ES-I3 (cell line): ENCODE results near the gene AK4.
"Not testable (repeated sequence)": the region's sequence is repeated elsewhere in the genome, so short reads cannot be mapped to it uniquely, and the experiment has no call there.

Experiments
- H3K36me3 ChIP-seq: 2 replicates; pipeline ENCODE4 v1.6.1; 2013; ENCODE audit warnings: mild to moderate bottlenecking, low read length, control low read depth, moderate library complexity; ENCODE audit not compliant: insufficient read depth
- H3K4me1 ChIP-seq: 2 replicates; pipeline ENCODE4 v1.6.1; 2013; ENCODE audit warnings: mild to moderate bottlenecking, control low read depth, low read length; ENCODE audit not compliant: insufficient read depth
- H3K9ac ChIP-seq: 2 replicates; pipeline ENCODE4 v1.6.1; 2013; ENCODE audit warnings: low read depth, mild to moderate bottlenecking, low read length, moderate library complexity
- H3K9me3 ChIP-seq: 2 replicates; pipeline ENCODE4 v1.6.1; 2013; ENCODE audit warnings: mild to moderate bottlenecking, low read length, moderate library complexity; ENCODE audit not compliant: control insufficient read depth, insufficient read depth

The AK4 gene

DNA sequence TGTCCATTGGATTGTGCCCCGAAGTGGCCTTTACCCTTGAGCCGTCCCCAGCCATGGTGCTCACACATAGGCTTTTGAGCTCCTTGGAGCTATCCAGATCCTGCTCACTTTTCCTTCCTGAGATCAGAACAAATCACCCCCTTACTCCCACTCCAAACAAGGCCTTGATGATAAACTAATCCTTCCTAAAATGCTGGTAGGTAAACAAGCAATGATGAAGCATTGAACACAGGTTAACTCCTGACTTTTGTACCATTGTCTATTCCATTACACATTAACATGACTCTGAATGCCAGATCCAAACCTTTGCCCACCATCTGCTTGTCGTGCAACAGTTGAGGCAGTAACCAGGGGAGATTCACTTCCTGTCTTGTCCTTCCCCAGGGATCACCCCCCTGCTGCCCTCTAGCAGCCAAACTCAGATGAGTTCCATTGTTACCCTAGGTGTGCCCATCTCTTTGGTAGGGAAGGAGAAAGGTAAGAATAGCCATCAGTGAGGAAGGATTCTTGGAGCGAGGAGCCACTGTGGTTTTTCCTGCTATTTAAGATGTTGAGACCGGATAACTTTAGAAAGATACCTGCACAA is 81.8 kb downstream of the AK4 start:
- Histone ChIP-seq H3K36me3 (peaks cover 12% of the 10 kb centered on the region), H3K9ac (no peak overlapping the region), H3K9me3 (no peaks in the 10 kb centered on the region), H3K4me1 (no peaks in the 10 kb centered on the region)

DNA sequence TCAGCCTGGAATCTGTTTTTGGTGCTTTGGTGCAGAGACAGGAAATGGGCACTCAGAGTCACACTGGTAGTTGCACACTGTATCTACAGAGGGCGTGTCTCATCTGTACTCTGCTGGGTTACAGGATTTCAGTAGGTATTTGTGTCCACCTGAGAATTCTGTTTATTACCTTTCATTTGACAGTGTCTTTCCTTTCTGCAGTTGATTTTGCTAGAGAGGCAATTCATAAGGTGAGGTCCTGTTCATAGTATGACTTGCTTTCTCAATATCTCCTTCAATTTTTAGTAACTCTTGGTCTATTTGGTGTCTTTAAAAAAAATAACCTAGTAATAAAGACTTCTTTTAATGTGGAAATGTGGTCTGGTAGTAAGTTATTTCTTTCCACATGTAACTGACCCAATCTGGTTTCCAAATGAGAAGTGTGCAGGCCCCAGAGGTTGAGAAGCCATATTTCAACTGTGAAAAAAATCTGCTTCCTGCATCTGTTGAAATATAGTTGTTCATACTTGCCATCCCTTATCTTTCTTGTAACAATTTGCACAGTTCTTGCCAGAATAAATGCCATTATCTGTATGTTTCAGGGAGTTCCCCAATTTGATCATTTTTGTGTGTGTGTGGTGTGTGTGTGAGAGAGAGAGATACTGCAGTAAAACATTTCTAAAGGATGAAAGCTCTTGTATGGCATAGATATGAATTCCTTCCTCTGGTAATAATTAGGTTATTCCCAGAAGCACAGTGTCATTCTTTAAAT is 82.9 kb downstream of the AK4 start:
- peaks cover 6% of the 10 kb centered on the region; the same call in 1 of the 2 replicates for H3K36me3 ChIP-seq
- no peak overlapping the region for H3K9ac ChIP-seq
- no peaks in the 10 kb centered on the region for H3K4me1 ChIP-seq
- H3K9me3 ChIP-seq, result no peaks in the 10 kb centered on the region

DNA sequence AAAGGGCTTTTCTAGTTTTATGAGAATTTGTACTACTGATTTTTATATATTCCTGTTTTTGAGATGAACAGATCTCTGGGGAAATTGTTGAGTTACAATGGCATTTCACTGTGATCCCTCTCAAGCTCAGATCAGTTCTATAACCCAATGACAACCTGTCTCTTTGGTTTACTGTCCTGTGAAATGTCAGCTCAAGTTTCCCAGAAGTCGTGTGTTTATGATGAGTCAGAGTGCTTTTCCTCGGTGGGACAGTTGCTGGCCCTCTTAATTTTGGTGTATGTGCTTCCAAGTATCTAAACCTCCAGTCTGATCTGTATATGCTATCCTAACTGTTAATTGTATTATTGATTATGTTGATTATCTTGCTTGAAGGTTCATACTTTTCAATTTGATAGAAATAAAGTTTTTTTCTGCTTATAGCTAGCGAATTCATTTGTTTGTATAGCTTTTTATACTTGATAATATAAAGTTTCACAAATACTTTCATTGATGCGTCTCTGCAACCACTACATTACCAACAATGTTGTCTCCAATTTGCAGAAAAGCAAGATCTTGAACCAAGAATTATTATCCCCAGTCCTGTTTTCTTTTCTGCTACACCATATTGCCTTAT is 83.8 kb downstream of the AK4 start:
- H3K9ac ChIP-seq, result no peak overlapping the region
- no peaks in the 10 kb centered on the region for H3K4me1 ChIP-seq
- H3K9me3 ChIP-seq, result peaks cover 5% of the 10 kb centered on the region; the same call in 1 of the 2 replicates
- peaks cover 6% of the 10 kb centered on the region; the same call in 1 of the 2 replicates for H3K36me3 ChIP-seq

DNA sequence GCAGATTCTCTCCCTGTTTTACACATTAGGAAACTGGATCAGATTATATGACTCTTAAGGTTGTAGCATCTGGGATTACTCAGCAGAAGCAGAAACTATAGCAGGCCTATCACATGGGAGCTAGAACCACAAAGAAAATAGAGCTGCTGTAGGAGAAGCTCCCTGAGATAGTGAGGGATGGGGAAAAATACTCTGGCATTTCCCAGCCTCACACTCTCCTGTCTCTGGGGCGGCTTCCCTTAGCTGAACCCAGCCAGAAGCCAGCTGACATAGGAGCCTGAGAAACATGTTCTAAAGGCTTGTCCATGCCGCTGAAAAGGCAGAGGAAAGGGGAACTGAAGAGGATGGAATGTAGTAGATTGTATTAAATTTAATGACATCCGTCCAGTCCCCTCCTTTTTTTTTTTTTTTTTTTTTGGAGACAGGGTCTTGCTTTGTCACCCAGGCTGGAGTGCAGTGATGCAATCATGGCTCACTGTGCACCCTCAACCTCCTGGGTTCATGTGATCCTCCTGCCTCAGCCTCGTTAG is 84.5 kb downstream of the AK4 start:
- Histone ChIP-seq H3K36me3 (peaks cover 6% of the 10 kb centered on the region; the same call in 1 of the 2 replicates), H3K9me3 (peaks cover 5% of the 10 kb centered on the region; the same call in 1 of the 2 replicates), H3K9ac (no peak overlapping the region), H3K4me1 (no peaks in the 10 kb centered on the region)

DNA sequence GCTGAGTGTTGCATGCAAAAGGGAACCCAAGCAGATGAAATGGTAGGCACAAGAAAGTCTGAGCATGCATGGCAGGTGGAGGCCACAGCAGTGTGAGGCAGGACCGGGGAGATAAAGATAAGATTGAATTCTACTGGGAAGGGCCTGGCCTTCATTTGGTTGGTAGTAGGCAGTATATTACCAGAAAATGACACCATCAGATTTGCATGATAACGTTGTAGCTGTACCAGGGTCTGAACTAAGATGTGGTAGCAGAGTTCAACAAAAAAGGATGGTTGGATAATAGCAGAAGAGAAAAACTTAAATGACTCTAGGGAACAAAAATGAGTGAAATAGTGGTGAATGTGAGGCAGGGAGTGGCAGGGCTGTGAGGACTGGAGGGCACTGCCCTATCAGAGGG is 85.8 kb downstream of the AK4 start:
- H3K4me1 ChIP-seq, result no peaks in the 10 kb centered on the region
- H3K9me3 ChIP-seq, result peaks cover 5% of the 10 kb centered on the region; the same call in 1 of the 2 replicates
- H3K9ac ChIP-seq, result no peak overlapping the region
- peaks cover 3% of the 10 kb centered on the region; the same call in 1 of the 2 replicates for H3K36me3 ChIP-seq

DNA sequence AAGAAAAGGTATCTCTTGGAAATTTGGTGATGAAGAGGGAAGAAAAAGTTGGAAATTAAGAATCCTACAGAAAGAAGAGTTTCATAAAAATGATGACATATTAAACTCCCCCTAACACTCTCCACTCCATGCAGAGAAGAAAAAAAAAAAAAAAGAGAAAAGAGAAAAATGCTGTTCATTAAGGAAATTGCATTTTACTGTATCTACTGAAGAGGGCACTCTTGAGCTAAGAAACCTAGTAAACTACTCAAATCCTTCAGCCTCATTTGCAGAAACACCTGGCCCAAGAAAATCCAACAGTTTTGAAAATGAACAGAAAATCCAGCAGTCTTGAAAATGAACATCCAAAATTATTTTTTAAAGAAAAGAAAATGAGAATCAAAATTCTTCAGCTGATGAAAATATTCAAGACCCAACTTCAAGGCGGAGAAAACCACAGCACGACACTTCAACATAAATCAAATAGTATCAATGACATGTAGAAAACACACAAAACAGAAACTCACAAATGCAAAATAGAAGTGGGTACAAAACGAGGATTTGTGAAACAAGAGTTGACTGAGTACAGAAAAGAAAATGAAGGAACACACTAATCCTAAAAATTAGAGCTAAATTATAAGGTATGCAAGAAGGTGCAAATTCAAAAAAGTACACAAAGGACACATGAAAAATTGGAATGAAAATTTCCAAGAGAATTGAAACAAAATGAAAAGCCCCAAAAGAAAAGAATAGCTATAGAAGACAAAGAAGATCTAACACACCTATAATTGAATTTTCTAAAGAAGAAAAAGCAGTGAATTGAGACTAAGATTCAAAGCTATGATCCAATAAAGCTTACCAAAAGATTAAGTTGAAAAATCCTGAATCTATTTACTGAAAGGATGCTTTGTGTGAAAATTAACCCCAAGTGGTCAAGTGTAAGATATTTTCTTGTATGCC is 88.1 kb downstream of the AK4 start:
- no peak overlapping the region for H3K9ac ChIP-seq
- H3K4me1 ChIP-seq, result no peaks in the 10 kb centered on the region
- no peaks in the 10 kb centered on the region for H3K36me3 ChIP-seq
- peaks cover 5% of the 10 kb centered on the region; the same call in 1 of the 2 replicates for H3K9me3 ChIP-seq

DNA sequence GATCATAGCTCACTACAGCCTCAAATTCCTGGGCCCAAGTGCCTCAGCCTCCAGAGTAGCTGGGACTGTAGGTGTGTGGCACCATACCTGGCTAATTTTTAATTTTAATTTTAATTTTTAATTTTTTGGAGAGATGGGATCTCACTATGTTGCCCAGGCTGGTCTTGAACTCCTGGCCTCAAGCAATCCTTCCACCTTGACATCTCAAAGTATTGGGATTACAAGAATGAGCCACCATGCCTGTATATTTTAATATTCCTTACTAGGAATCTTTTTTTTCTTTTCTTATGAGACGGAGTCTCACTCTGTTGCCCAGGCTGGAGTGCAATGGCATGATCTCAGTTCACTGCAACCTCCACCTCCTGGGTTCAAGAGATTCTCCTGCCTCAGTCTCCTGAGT is 89.1 kb downstream of the AK4 start:
- H3K9me3 ChIP-seq, H3K36me3 ChIP-seq, H3K9ac ChIP-seq, H3K4me1 ChIP-seq: not testable (repeated sequence)

DNA sequence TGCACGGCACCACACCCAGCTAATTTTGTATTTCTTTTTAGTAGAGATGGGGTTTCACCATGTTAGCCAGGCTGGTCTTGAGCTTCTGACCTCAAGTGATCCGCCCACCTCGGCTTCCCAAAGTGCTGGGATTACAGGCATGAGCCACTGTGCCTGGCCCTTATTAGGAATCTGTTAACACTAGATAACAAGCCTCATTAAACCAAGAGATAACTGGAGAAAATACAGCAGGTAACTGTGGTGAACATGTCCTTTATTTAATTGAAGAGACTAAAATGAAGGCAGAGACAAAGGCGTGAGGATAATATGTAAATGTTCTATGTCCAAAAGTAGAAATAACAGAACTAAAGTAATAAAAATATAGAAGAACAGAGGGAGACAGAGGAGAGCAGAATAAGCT is 89.5 kb downstream of the AK4 start:
- no peak overlapping the region for H3K9ac ChIP-seq
- peaks cover 5% of the 10 kb centered on the region; the same call in 1 of the 2 replicates for H3K9me3 ChIP-seq
- H3K36me3 ChIP-seq, result no peaks in the 10 kb centered on the region
- no peaks in the 10 kb centered on the region for H3K4me1 ChIP-seq

DNA sequence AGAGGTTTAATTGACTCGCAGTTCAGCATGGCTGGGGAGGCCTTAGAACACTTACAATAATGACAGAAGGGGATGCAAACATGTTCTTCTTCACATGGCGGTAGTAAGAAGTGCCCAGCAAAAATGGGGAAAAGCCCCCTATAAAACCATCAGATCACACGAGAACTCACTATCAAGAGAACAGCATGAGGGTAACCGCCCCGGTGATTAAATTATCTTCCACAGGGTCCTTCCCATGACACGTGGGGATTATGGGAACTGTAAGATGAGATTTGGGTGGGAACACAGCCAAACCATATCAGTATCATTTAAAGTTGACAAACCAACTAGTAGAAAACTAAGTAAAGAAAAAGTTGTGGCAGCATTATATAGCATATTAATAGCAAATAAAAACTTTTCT is 90.0 kb downstream of the AK4 start:
- no peak overlapping the region for H3K9ac ChIP-seq
- no peaks in the 10 kb centered on the region for H3K36me3 ChIP-seq

DNA sequence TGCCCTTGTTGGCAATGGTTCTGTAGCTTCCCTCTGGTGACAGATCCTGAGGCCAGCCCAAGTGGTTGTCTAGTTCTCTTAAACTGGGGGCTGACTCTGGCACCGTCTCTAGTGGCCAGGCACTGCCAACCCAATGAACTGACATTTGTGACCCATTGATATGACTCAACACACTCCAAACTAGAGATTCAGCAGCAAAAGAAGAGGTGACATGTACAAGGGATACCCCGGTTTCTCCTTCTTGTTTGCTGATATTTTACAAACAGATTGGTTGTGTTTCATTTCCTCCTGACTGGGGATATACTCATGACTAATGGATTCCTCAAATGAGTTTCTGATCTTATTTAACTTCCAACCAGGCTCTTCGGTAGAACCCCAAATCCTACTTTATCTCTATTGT is 95.5 kb downstream of the AK4 start:
- H3K36me3 ChIP-seq, result no peaks in the 10 kb centered on the region
- H3K9me3 ChIP-seq, result no peaks in the 10 kb centered on the region
- no peak overlapping the region for H3K9ac ChIP-seq
- peaks cover 7% of the 10 kb centered on the region; the same call in 1 of the 2 replicates for H3K4me1 ChIP-seq

More for the DNA sequence above, 90.0 kb downstream of the AK4 start:
- Histone ChIP-seq H3K4me1 (no peaks in the 10 kb centered on the region), H3K9me3 (peaks cover 5% of the 10 kb centered on the region; the same call in 1 of the 2 replicates)

DNA sequence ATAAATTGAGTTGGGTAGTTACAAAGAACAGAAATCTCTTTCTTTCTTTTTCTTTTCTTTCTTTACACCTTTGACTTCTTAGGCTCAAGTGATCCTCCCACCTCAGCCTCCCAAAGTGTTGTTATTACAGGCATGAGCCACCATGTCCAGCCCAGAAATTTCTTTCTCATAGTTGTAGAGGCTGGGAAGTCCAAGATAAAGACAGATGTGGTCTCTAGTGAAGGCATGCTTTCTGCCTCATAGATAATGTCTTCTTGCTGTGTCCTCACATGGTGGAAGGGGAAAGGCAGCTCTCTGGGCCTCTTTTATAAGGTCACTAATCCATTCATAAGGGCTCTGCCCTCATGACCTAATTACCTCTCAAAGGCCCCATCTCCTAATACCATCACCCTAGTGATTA is 97.3 kb downstream of the AK4 start:
- H3K9me3 ChIP-seq, result no peaks in the 10 kb centered on the region
- no peak overlapping the region for H3K9ac ChIP-seq

DNA sequence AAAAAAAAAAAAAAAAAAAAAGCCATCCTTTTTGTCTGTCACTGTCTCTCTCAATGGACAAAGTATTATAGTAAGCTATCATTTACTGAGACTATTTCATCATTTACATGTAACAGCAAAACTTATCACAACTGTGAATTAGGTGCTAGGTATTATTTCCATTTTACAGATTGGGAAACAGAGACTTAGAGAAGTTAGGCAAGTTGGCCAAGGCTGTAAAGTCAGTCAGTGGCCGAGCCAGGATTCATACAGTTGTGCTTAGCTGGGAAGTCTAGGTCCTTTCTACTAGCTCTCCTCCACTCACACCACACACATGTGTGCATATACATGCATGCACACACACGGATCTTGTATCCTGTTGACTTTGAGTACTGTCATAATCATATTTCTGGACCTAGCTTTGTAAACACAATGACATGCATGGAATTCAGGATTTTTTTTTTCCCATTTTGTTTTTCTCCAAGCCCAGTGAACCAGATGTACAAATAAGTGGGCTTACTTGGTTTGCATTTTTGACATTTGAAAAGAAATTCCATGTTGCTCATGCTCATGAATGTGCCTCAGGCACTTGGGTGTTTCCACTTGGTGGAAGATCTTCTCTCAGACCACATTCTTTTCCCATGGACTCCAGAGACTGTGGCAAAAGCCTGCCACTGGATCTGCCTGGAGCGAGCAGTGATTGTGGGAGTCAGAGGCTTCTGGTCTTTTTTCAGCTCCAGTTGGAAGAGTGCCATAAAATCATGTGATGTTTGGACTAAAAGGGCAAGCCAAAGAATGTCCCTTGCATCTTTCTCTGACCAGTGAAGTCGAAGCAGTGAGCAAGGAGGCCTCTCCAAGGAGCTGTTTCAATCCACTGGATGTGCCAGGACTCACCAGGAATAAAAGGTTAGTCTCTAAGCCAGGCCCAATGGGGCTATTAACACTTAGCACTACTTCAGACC is 99.7 kb downstream of the AK4 start:
- no peaks in the 10 kb centered on the region for H3K9me3 ChIP-seq
- no peaks in the 10 kb centered on the region for H3K36me3 ChIP-seq
- H3K4me1 ChIP-seq, result peaks cover 7% of the 10 kb centered on the region; the same call in 1 of the 2 replicates
- no peak overlapping the region for H3K9ac ChIP-seq

More for the DNA sequence above, 97.3 kb downstream of the AK4 start:
- H3K36me3 ChIP-seq, result no peaks in the 10 kb centered on the region
- H3K4me1 ChIP-seq, result peaks cover 7% of the 10 kb centered on the region; the same call in 1 of the 2 replicates

DNA sequence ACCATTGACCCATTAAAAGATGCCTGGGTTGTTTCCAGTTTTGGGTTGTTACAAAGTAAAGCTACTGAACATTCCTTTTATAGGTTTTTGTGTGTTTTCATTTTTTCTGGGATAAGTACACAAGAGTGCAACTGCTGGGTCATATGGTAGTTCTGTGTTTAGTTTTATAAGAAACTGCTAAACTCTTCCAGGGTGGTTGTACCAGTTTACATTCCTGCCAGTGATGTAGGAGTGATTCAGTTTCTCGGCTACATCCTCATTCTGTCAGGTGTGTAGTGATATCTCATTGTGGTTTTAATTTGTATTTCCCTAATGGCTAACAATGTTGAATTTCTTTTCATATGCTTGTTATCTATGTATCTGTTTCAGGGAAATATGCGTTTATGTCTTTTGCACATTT is 102.8 kb downstream of the AK4 start:
- peaks cover 7% of the 10 kb centered on the region; the same call in 1 of the 2 replicates for H3K4me1 ChIP-seq
- no peaks in the 10 kb centered on the region for H3K9me3 ChIP-seq
- H3K9ac ChIP-seq, result no peak overlapping the region
- H3K36me3 ChIP-seq, result no peaks in the 10 kb centered on the region
